Liver (tissue), 9 donors: ENCODE data around the gene RBFOX1. TPM values are rescaled to one million over a fixed set of nuclear protein-coding genes. Genes with fewer than 3 reads are reported as not detected.

Source experiments
- DNase-seq: peaks from one replicate; pipeline ENCODE4 v3.0.0-alpha.2; 2017; ENCODE audit warnings: low spot score
- H3K27ac ChIP-seq, 2 donors: one replicate each; pipeline ENCODE4 v1.7.0; 2013; ENCODE audit warnings: inconsistent platforms in 2 of 2, low read length in 2 of 2, control low read depth in 1 of 2, low read depth in 1 of 2, mild to moderate bottlenecking in 1 of 2
- H3K27me3 ChIP-seq, 4 donors: one replicate each; pipeline versions ENCODE4 v1.6.1 to v1.7.0; 2013; ENCODE audit warnings: low read length in 3 of 4, inconsistent platforms in 1 of 4, mild to moderate bottlenecking in 1 of 4, moderate library complexity in 1 of 4; ENCODE audit not compliant: control insufficient read depth in 4 of 4, insufficient read depth in 4 of 4
- H3K36me3 ChIP-seq, 4 donors: one replicate each; pipeline versions ENCODE4 v1.6.1 to v1.7.0; 2013; ENCODE audit warnings: low read length in 3 of 4, mild to moderate bottlenecking in 3 of 4, low read depth in 1 of 4, moderate library complexity in 1 of 4; ENCODE audit not compliant: control insufficient read depth in 4 of 4, insufficient read depth in 3 of 4
- H3K4me1 ChIP-seq, 4 donors: one replicate each; pipeline versions ENCODE4 v1.6.1 to v1.7.0; 2013; ENCODE audit warnings: low read length in 3 of 4, mild to moderate bottlenecking in 3 of 4, moderate library complexity in 1 of 4; ENCODE audit not compliant: control insufficient read depth in 4 of 4, insufficient read depth in 4 of 4
- H3K4me3 ChIP-seq, 3 donors: one replicate each; pipeline versions ENCODE4 v1.6.1 to v1.7.0; 2013; ENCODE audit warnings: low read length in 3 of 3, control low read depth in 1 of 3, low read depth in 1 of 3, mild to moderate bottlenecking in 1 of 3
- H3K9ac ChIP-seq, 2 donors: one replicate each; pipeline ENCODE4 v1.7.0; 2013; ENCODE audit warnings: low read length in 2 of 2, mild to moderate bottlenecking in 2 of 2, moderate library complexity in 2 of 2, control low read depth in 1 of 2, low read depth in 1 of 2
- H3K9me3 ChIP-seq, 4 donors: one replicate each; pipeline versions ENCODE4 v1.6.1 to v1.7.0; 2013; ENCODE audit warnings: low read length in 3 of 4; ENCODE audit not compliant: control insufficient read depth in 4 of 4
- CTCF ChIP-seq: fragments of 150-350 bp; IDR thresholded peaks from 2 replicates; pipeline ENCODE4 v1.5.1; 2017; ENCODE audit warnings: improper control_type of control experiment, low read depth, low read length; ENCODE audit not compliant: missing input control
- EGR1 ChIP-seq, 2 donors: IDR thresholded peaks; 2 replicates each; pipeline ENCODE4 v1.6.1; 2016 to 2018; ENCODE audit warnings: antibody characterized with exemption in 2 of 2, low read depth in 2 of 2
- FOXA1 ChIP-seq: IDR thresholded peaks from 2 replicates; pipeline ENCODE4 v1.6.1; 2016; ENCODE audit warnings: antibody characterized with exemption
- FOXA2 ChIP-seq: IDR thresholded peaks from 2 replicates; pipeline ENCODE4 v1.6.1; 2016; ENCODE audit warnings: antibody characterized with exemption
- GABPA ChIP-seq, 2 donors: IDR thresholded peaks in 1 of 2; conservative IDR thresholded peaks in 1 of 2; 2 replicates each; pipeline ENCODE4 v1.6.1; 2016; ENCODE audit warnings: antibody characterized with exemption in 2 of 2, mild to moderate bottlenecking in 1 of 2, moderate library complexity in 1 of 2
- HNF4A ChIP-seq, 2 donors: conservative IDR thresholded peaks; 2 replicates each; pipeline ENCODE4 v1.6.1; 2016; ENCODE audit warnings: antibody characterized with exemption in 2 of 2, mild to moderate bottlenecking in 2 of 2
- HNF4G ChIP-seq: IDR thresholded peaks from 2 replicates; pipeline ENCODE4 v1.6.1; 2016; ENCODE audit warnings: antibody characterized with exemption
- JUND ChIP-seq, 2 donors: IDR thresholded peaks; 2 replicates each; pipeline ENCODE4 v1.6.1; 2016; ENCODE audit warnings: antibody characterized with exemption in 2 of 2
- NR2F2 ChIP-seq: IDR thresholded peaks from 2 replicates; pipeline ENCODE4 v1.6.1; 2016; ENCODE audit warnings: antibody characterized with exemption
- RAD21 ChIP-seq, 2 donors: IDR thresholded peaks; 2 replicates each; pipeline ENCODE4 v1.6.1; 2016; ENCODE audit warnings: antibody characterized with exemption in 2 of 2, mild to moderate bottlenecking in 2 of 2
- REST ChIP-seq: IDR thresholded peaks from 2 replicates; pipeline ENCODE4 v1.6.1; 2016; ENCODE audit warnings: antibody characterized with exemption, mild to moderate bottlenecking
- RXRA ChIP-seq, 2 donors: IDR thresholded peaks; 2 replicates each; pipeline ENCODE4 v1.6.1; 2017 to 2018; ENCODE audit warnings: antibody characterized with exemption in 2 of 2, mild to moderate bottlenecking in 1 of 2
- SP1 ChIP-seq: IDR thresholded peaks from 2 replicates; pipeline ENCODE4 v1.6.1; 2018; ENCODE audit warnings: antibody characterized with exemption, mild to moderate bottlenecking
- TAF1 ChIP-seq: conservative IDR thresholded peaks from 2 replicates; pipeline ENCODE4 v1.6.1; 2016; ENCODE audit warnings: antibody characterized with exemption, mild to moderate bottlenecking
- YY1 ChIP-seq: IDR thresholded peaks from 2 replicates; pipeline ENCODE4 v1.6.1; 2016; ENCODE audit warnings: antibody characterized with exemption, mild to moderate bottlenecking
- ZBTB33 ChIP-seq: IDR thresholded peaks from 2 replicates; pipeline ENCODE4 v1.6.1; 2016; ENCODE audit warnings: antibody characterized with exemption
- WGBS: extraction: QIAGEN DNeasy Blood & Tissue Kit; methylation state at CpG from one replicate; pipeline ENCODE4 v1.1.7; 2013; 5-methylcytosine and 5-hydroxymethylcytosine counted together
- polyA plus RNA-seq, 2 donors: library from polyadenylated mRNA; stranded (reverse) in 1 of 2; unstranded in 1 of 2; fragments of 200-250 nt in 1 of 2; fragments of >200 nt in 1 of 2; fragmentation: Nextera tagmentation in 1 of 2; extraction: Ambion mirVana in 1 of 2; gene quantifications; one replicate each; pipeline versions ENCODE4 v1.2.1 to v1.2.3, GENCODE V29; 2013 to 2015
- total RNA-seq, 2 donors: library from RNA; depleted of rRNA; stranded (reverse); fragments of >200 nt; gene quantifications; one replicate each; pipeline ENCODE4 v1.2.3, GENCODE V29; 2014
- TF ChIP-seq, protein P1 (sequence below): IDR thresholded peaks from 2 replicates; pipeline ENCODE4 v1.6.1; 2016; ENCODE audit warnings: antibody characterized with exemption
- TF ChIP-seq, protein P2 (sequence below): IDR thresholded peaks from 2 replicates; pipeline ENCODE4 v1.6.1; 2016; ENCODE audit warnings: antibody characterized with exemption
- donor health status: healthy.
- donor health status: healthy.
- donor health status: healthy.
- donor health status: healthy.
- donor health status: healthy.

RBFOX1 gene
- total and polyA plus RNA-seq, 4 donors: not detected

DNA sequence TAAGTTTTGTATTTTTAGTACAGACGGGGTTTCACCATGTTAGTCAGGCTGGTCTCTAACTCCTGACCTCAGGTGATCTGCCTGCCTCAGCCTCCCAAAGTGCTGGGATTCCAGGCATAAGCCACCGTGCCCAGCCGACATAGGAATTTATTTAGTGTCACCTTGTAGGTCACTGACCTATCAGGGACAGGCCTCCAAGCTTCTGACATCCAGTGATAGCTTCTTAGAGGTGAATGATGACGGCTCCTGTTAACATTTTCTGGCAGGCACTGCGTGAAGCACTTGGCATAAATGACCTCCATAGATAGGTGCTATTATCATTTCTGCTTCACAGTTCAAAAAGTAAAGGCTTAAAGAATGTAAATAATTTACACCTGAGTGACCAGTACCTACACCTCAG lies 71.6 kb downstream of the RBFOX1 start:
- TF ChIP-seq, protein P1, sequence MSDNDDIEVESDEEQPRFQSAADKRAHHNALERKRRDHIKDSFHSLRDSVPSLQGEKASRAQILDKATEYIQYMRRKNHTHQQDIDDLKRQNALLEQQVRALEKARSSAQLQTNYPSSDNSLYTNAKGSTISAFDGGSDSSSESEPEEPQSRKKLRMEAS: no peak
- TF ChIP-seq TAF1 (no peak), GABPA (IDR thresholded peaks at IDR 0.05 in 1 of 2, conservative IDR thresholded peaks at IDR 0.05 in 1 of 2) (no peak), HNF4G (no peak), ZBTB33 (no peak), FOXA1 (no peak), JUND (IDR thresholded peaks at IDR 0.05) (no peak), SP1 (no peak), CTCF (no peak), RAD21 (IDR thresholded peaks at IDR 0.05) (no peak), NR2F2 (no peak)
- no peak for DNase-seq
- Histone ChIP-seq H3K36me3 (no peaks in the 10 kb centered on the region), H3K9me3 (peaks cover 0 to 4% (median 0%) of the 10 kb centered on the region in 4 donors), H3K4me3 (no peak overlapping the region), H3K9ac (no peak overlapping the region), H3K27me3 (peaks cover 0 to 4% (median 2%) of the 10 kb centered on the region in 4 donors), H3K27ac (no peak overlapping the region), H3K4me1 (no peaks in the 10 kb centered on the region)
- 34% methylated on average over 5 of the region's 5 CpGs for WGBS

DNA sequence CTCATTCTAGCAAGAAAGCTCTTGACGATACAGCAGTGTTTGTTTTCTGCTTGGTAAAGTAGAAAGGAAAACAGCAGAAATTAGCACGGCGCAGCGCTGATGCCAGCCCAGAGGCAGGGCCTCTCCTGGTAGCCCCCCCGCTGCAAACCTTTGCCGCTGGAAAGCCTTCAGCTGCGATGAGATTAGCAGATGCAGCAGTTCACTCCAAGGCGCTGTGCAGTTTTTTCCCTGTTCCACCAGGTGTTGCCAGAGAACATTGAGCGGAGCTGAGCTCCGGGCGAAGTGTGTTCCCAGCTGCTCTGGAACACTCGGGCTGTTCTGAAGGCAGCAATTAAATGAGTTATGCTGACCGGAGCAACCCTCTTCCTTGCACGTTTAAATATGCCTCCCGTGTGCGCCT lies 72.5 kb downstream of the RBFOX1 start:
- Histone ChIP-seq H3K9ac (no peak overlapping the region), H3K36me3 (no peaks in the 10 kb centered on the region), H3K9me3 (peaks cover 0 to 4% (median 0%) of the 10 kb centered on the region in 4 donors), H3K27ac (no peak overlapping the region), H3K27me3 (peaks cover 0 to 8% (median 2%) of the 10 kb centered on the region in 4 donors), H3K4me1 (no peaks in the 10 kb centered on the region), H3K4me3 (no peak overlapping the region)
- DNase-seq: no peak
- 49% methylated on average over 16 of the region's 16 CpGs for WGBS
- TF ChIP-seq FOXA2 (no peak), ZBTB33 (no peak), JUND (IDR thresholded peaks at IDR 0.05) (no peak), HNF4A (conservative IDR thresholded peaks at IDR 0.05) (no peak), EGR1 (IDR thresholded peaks at IDR 0.05; ENCODE audit: low read depth in 2 of 2) (no peak), REST (no peak), YY1 (no peak), HNF4G (no peak), TAF1 (no peak), GABPA (IDR thresholded peaks at IDR 0.05 in 1 of 2, conservative IDR thresholded peaks at IDR 0.05 in 1 of 2) (no peak), SP1 (no peak), NR2F2 (no peak), RAD21 (IDR thresholded peaks at IDR 0.05) (no peak), RXRA (IDR thresholded peaks at IDR 0.05) (no peak), FOXA1 (no peak)
- TF ChIP-seq, protein P2, sequence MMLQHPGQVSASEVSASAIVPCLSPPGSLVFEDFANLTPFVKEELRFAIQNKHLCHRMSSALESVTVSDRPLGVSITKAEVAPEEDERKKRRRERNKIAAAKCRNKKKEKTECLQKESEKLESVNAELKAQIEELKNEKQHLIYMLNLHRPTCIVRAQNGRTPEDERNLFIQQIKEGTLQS: no peak
- TF ChIP-seq, protein P1: no peak
